NK-92 treated with Interleukin-12 subunit alpha and Interleukin-12 subunit beta, amount 100 ng/mL, for 24 hours (cell line): ENCODE results near the gene GABRG3.

Experiments
- DNase-seq: peaks from one replicate; lab custom pipeline; 2025; lab: John Stamatoyannopoulos, UW

The GABRG3 gene

DNA sequence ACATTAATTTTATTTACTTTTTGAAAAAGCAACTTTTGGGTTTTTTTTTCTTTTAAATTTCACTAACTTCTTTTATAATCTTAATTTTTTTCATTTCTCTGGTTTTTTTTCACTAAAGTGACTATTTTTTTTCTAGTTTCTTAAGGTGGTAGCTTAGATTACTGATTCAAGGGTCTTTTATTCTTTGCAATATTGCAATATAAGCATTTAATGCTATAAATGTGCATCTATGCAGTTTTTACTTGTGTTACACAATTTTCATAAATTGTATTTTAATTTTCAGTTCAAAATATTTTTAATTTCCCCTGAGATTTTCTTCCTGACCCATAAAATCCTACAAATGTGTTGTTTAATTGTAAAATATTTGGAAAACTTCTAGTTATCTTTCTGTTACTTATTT lies 535.8 kb downstream of the GABRG3 start:
- no peak for DNase-seq

DNA sequence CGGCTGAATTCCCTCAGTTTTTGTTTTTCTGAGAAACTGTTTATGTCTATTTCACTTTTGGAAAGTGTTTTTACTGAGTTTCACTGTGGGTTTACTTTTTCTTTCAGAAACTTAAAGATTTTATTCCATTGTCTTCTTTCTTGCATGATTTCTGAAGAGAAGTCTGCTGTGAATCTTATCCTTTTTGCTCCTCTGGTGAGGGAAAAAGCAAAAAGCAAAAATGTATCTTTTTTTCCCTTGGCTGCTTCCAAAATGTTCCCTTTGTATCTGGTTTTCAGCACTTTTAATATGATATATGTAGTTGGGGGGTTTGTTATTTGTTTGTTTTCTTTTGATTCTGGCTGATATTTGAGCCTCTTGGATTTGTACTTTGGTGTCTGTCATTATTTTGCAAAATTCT lies 538.0 kb downstream of the GABRG3 start:
- no peak for DNase-seq

DNA sequence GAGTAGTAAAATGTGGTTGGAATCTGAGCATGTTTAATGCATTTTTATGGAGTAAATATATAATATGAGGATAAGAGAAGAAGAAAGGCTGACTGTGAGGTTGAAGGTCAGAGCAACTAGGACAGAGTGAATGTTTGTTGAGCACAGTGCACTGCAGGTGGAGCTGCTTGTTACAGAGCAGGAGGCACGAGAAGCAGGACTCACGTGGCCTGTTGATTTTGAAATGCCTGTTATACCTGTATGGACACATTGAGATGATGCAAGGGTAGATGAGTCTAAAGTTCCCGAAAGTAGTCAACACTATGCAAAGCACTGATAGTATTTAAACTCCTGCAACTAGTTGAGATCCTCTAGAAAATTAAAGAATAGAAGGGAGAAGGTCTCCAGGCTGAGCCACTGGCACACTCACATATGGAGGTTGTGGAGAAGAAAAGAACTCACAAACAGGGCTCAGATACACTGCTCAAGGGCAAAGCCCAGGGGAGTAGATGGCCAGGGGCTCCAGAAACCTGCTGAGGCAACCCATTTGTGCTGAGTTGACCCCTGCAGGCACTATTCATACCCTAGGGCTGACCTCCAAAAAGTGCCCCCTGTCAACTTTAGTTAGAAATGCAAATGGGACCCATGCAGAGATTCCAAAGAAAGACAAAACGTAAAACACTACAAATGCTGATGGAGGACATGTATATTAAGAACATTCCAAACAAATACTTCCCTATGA lies 541.5 kb downstream of the GABRG3 start:
- DNase-seq: no peak

DNA sequence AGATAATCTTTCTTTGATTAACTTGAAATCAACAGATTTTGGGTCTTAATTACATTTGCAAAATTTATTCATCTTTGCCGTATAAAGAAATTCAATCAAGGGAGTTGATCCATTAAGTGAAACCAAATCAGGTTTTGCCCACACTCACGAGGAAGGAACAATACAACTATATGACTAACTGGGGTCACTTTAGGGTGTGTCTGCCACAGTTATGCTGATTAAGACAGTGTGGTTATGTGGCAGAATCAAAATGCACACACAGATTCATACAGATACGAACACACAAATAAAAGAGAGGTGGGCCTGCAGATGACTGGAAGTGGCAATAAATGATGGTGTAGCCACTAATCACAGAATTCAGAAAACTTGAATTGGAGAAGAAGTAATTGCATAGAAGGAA lies 543.5 kb downstream of the GABRG3 start:
- no peak for DNase-seq

DNA sequence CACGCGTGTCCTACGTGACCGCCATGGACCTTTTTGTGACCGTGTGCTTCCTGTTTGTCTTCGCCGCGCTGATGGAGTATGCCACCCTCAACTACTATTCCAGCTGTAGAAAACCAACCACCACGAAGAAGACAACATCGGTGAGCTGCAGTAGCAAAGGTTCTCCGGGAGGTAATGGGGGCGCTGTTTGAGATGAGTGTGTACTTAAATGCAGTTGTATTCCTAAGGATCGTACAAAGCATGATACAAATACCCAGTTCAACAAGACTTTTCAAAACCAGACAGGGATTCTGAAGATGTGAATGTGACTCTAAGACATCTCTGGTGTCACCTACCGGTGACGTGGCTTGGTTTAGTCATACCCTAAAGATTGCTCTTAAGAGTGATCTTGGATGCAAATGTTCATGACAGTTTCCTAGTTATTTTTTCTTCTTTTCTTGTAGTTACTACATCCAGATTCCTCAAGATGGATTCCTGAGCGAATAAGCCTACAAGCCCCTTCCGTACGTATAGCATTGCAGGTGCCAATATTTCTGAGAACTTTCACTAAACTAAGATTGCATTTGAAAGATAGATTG lies 556.6 kb downstream of the GABRG3 start:
- DNase-seq: no peak

DNA sequence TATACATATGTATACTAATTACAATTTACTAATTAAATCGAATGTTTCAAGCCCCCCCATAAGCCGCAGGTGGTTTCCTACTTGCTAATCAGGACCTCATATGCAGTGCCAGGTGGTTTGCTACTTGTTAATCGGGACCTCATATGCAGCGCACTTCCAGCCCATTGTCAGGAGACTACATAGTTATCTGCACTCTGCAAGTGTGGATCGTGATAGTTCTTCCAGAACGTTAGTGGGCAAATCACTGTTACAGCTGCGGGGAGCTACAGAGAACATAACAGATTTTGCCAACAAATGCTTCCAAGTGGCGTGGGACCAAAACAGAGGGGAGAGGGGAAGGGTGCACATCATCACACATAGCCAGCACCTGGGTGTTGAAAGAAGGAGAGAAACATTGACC lies 558.4 kb downstream of the GABRG3 start:
- DNase-seq: no peak

DNA sequence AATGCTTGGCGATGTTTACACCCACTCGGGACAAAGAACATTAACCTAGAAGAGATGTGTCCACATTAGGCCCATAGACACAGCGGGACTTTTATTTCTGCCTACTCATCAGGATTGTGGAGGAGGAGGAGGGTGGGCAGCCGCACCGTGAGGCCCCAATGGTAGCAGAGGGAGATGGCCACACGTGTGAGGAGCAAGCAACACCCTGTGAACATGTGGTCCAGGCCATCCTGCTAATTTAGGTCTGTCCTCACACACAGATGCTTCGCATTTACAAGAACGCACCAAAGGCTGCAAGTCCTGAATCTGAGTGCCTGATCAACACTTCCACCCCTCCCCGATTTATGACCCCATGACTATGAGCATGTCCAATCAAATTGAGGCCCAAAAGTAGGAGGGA lies 560.0 kb downstream of the GABRG3 start:
- no peak for DNase-seq

DNA sequence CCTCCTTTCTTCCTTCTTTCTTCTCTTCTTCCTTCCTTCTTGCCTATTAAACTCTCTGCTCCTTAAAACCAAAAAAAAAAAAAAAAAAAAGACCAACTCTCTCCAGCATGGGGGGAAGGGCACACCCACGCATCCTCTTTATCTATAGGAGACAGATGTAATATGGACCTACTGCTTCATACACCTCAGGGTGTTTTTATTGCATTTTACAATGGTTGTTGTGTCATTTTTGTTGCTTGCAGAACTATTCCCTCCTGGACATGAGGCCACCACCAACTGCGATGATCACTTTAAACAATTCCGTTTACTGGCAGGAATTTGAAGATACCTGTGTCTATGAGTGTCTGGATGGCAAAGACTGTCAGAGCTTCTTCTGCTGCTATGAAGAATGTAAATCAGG lies 561.4 kb downstream of the GABRG3 start:
- DNase-seq: no peak

DNA sequence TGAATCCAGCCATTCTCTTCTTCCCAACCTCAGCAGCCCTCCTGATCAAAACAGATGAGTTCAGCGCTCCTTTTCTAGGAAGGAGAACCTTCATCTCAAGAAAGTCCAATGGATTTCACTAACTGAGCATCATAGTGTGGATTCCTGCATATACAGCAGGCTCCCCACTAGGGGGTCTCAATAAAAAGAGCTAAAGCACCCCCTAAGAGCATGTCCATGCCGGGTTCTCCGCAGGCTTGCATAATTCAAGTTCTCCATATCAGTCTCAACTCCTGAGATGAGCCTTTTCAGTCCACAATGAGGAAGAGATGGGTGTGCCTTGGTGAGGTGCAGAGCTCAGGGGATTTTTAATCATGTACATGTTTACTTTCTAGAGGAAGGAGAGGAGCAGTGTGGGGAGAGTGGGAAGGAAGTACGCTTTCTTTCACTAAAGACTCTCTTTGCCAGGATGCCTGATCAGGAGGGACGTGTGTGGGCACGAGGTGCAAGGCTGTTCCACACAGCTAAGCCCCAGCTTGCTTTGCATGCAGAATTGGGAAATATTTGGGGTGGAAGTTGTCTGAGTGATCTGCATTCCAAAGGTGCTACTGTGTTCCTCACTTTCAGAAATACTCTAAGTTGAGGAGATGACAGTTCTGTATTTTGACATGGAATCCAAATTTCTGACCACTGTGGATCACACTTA lies 564.6 kb downstream of the GABRG3 start:
- no peak for DNase-seq

DNA sequence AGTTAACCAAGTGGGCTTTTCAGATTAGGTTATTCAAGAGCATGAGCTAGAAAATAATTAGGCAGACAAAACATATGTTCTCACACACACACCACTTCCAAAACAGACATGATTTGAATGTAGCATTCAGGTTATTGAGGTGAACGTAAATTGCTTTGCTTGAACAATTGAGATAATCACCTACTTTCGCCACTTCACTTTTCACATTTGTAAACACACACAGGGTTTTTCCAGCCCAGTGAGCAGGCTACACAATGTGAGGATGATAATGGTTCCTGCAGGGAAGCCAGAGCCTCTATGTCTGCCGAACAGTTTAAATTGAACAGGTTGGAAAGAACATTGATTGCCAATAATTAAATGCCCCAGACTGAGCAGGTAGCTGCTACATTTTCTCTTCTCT lies 567.3 kb downstream of the GABRG3 start:
- no peak for DNase-seq

DNA sequence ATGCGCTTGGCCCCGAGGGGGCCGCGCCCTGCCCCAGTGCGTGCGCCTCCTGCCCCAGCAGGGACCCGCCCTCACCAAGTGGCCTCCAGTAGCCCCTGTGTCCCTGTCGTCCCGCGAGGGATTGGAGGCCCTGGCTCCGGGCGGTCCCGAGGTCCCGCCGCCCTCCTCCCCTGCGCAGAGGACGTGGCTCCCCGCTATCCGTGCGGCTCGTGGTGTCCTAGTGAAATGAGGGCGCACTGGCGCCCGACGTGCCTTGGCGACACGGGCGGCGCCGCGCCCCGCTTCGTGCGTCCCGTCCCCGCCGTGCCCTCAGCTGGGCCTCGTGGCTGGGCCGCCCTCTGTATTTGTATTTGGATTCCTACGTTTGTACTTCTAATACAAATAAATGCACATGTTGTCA lies 570.6 kb downstream of the GABRG3 start:
- DNase-seq: no peak

DNA sequence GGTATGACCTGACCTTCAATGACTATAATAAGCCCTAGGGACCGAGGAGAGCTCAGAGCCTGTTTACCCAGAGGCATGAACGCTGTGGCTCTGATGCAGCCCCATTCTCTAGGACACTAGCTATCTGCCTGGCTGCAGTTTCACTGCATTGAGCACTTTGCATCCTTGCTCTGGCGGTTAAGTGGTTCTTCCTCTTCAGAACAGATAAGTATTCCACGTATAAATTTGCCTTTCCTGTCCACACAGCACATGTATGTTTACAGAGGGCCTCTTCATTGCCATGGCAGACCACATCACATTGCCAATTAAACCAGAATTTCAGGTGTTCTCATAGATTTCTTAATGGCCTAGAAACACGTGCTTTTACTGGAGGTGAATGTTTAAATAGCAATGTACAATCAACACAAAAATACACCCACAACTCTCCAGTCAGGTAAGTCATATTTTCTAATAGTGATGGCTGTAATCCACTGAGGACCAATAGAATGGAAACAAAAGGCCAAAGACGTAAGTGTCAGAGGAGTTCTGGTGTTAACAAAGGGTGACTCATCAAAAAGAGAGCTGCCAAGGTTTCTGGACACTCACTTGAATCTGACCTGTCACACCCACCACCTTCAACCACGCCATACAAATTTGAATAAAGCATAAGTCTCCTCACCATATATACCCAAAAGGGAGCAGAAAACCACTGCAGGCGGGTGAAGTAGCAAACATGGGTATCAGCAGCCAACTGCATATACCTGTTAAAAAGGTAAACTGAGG lies 574.7 kb downstream of the GABRG3 start:
- no peak for DNase-seq

DNA sequence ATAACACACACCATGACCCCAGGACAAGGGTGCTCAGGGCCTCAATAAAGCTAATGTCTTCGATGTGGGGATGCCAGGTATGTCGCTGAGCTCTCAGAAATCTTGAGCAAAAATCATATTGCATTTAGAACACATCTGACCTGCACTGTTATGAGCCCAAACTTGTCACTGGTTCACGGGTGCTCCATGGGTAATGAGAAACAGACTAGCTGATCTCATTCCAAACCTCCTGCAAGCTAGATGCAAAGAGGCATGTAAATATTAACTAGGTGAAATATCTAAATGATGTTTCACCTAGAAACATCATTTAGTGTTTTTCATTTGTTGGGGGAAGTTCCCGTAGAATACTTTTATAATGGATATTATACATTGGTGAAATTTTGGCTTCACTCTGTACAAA lies 578.8 kb downstream of the GABRG3 start:
- DNase-seq: no peak

DNA sequence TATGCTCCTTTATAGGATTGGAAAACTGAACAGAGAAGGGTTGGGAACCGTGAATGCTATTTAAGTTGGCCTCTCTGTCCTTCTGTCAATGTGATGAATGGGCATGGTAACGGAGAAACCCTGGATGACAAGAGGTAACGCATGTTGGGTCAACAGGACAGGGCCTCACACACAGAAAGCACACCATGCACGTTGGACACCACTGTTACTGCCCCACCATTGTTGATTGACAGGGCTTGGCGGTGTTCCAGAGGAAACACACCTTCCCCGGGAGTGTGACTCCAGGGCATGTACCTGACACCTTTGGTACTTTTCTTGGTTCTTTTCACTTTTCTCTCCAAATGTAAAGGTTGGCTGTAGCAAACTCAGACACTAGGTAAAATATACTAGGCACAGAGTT lies 579.7 kb downstream of the GABRG3 start:
- no peak for DNase-seq

DNA sequence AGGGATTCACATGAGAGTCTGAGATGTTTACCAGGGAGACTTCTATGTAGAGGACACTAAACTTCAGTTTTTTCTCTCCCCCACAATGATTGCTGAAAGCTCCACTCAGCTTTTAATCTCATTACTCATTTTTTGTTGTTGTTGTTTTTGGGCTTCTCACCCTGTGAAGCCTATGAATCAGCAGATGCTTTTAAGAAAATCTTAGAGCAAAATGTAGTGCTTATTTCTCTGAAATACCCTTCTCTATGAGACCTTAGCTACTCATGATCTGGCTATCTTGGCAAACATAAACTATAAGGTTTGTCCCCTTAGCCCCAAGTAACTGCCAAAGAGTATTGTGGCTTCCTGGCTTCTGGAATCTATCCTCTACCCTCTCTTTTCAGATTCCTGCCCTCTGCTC lies 590.8 kb downstream of the GABRG3 start:
- DNase-seq: no peak

DNA sequence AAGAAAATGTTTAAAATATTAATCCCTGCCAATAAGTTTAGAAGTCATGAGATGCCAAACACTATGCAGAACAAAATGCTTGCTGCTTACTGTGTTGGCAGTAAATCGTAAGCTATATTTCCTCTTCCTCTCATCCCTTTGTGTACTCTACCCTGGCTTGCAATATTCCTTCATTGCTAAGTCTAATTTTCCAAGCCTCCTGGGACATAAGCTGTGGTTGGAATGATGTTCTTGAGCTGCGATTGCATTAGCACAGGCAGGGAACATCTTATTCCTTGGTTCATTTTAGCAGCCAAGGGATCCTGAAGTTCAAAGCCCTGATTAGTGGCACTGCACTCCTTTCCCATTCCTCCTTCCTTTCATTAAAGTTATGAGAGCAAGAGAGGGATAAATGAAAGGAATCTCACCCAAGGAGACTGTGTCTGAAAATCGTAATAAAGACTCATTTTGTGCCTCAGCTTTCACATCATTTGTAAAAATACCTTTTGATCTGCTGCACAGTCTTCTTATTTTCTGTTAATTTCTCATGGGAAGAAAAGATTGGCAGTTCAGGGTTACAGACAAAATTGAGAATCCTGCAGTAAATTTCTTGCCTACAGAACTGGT lies 592.9 kb downstream of the GABRG3 start:
- DNase-seq: no peak

DNA sequence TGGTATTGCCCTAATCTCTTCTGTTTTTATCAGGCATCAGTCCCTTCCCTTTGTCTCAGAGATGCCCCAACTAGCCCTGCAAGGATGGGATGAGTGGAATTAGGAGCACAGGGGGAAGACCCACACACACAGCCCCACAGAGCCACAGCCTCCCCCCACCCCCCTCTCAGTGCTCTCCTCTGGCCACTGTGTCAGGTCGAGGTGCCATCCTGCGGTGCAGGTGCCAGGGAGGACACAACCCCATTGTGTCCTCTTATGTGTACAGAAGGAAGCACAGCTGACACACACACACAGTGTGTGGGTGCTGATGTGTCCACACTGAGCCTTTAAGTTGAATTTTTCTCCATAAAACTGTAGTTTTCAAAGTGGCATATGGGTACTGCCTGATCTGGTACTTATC lies 593.7 kb downstream of the GABRG3 start:
- no peak for DNase-seq

DNA sequence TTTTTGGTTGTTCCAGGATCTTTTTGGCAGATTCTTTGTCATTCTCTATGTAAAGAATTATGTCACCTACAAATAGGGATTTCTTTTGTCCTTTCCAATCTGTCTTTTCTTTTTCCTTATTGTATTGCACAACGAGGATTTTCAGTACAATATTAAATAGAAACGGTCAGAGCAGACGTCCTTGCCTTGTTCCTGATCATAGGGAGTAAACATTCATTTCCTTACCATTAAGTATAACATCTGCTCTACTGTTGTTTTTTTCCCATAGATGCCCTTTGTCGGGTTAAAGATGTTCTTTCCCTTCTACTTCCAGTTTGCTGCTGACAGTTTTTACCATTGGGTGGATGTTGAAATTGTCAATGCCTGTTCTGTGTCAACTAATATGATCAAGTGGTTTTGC lies 599.8 kb downstream of the GABRG3 start:
- no peak for DNase-seq

DNA sequence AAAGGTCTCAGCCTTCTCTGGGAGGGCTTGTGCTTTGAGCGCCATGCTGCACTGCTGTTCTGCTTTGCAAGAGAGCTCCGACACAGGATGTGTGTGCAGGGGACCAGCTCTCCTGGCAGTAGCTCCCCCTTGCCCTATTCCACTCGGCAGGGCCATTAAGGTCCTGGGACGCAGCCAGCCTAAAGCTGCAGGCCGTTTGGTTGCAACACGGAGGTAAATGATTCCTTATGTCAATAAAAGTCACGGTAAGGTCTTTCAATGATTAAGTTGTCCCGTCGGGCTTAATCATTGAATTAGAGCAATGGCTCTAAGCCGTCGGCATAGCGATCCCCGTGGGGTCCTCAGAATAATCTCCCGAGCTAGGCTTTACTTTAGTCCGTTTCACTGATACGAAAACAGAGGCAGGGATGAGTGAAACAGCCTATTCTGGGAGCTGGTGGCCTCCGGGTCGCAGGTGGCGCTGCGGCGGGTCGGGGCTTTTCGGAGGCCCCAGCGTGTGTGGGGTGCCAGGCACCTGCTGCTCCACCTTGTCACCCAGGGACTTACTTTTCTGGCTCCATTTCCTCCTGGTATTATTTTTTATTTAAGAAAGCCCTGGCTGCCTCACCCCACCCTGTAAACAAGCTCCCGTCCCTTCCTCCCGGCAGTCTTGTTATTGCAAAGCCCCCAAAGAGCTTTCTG lies 603.0 kb downstream of the GABRG3 start:
- no peak for DNase-seq

DNA sequence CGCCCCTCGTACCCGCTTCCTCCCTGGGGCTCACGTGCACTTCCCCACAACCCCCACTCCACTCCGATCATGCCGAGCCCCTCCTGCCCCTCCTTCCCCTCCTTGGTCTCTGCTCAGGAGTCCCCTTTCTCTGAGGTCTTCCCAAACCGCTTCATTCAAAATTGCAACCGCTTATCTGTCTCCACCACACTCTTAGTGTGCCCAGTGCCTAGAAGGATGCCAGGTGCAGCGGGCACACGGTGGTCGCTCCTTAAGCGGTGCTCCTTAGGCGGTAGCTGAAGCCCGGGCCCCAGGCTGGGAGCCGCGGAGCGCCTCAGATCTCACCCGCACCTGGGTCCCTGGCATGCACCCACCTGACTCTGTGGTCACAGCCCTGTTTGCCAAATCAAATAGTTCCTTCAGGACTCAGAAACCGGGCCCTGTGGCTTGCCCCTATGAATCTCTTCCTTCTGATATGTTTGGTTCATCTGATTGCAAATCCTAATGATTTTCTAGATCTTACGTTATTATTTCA lies 603.6 kb downstream of the GABRG3 start:
- no peak for DNase-seq

DNA sequence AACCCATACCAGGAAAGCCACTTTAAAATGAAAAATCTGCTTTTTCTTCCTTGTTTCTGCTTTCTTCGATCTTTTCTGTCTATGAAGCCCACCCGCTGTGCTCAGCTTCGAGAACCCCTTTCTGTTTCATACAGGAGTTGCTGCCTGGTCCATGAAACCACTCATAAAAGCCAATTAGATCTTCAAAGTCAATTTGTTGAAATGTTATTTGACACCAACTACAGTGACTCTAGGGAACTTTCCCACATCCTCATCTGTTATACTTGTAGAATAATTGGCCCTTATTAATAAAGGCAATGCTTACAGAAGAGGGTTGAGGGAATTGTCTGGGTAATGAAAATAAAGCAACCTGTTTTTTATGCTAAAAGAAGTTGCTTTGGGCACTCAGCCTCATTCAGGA lies 604.5 kb downstream of the GABRG3 start:
- no peak for DNase-seq

DNA sequence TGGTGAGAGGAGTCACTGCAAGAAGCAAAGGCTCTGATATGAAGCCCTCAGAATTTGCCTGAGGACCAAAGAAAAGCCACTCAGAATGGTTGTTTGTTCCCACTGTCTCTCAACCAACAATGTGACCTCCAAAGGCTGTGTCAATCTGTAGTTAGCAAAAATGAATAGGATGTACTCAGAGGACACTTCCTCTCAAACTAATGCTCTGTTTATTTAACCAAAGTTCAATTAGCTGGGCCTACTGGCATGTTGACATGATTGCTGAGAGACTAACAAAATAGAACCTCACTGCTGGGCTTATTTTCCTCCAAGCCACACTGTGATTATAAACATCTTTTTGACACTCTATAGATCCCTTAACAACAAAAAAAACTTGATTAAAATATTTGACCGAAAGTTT lies 605.6 kb downstream of the GABRG3 start:
- DNase-seq: no peak
